ENCODE results near the gene AFF2. TPM values are rescaled to one million over a fixed set of nuclear protein-coding genes. Genes with fewer than 3 reads are reported as not detected.
A peak's percentile ranks its signal among the peaks of the same experiment; 100 is the strongest.

AFF2 gene
- total and polyA plus RNA-seq, 4 donors: 1.2 to 13.0 (median 3.9) TPM

DNA sequence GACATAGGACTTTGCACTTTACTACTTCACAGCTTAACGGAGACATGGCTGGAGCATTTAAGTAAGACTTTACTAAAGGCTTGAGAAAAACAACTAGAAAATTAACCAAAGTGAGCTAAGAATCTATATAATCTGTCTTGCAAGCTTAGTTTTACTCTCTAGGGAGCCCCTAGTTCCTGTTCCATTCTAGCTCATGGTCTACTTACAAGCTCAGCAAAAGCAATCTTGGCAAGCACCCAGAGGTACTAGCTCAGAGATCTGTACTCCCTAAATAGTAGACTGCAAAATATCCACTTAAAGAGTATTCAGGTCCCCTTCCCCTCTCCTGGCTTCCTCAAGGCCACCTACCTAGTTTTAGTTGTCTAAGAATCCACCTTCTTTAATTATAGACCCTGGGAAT lies 535.7 kb downstream of the AFF2 start:
- H3K4me1 ChIP-seq (ENCODE audit: control insufficient read depth in 5 of 5, insufficient read depth in 5 of 5, low read length in 5 of 5): no peaks in the 10 kb centered on the region
- no peaks in the 10 kb centered on the region for H3K36me3 ChIP-seq (ENCODE audit: control insufficient read depth in 4 of 4, insufficient read depth in 4 of 4, low read length in 4 of 4)
- no peak overlapping the region for H3K9ac ChIP-seq (ENCODE audit: insufficient read depth in 1 of 2, low read length in 2 of 2)
- no peaks in the 10 kb centered on the region for H3K9me3 ChIP-seq (ENCODE audit: control insufficient read depth in 4 of 4, insufficient read depth in 3 of 4, low read length in 3 of 4)
- DNase-seq: peak in 1 of 3 donors; percentile 41
- 88 to 92% methylated on average over 1 of the region's 1 CpG for WGBS, 2 donors
- no peak overlapping the region for H3K4me3 ChIP-seq
- no peak for ATAC-seq (ENCODE audit: insufficient read depth, low FRiP score)
- H3K27ac ChIP-seq (ENCODE audit: low read depth in 1 of 2, low read length in 1 of 2): no peak overlapping the region
- TF ChIP-seq, protein P1, sequence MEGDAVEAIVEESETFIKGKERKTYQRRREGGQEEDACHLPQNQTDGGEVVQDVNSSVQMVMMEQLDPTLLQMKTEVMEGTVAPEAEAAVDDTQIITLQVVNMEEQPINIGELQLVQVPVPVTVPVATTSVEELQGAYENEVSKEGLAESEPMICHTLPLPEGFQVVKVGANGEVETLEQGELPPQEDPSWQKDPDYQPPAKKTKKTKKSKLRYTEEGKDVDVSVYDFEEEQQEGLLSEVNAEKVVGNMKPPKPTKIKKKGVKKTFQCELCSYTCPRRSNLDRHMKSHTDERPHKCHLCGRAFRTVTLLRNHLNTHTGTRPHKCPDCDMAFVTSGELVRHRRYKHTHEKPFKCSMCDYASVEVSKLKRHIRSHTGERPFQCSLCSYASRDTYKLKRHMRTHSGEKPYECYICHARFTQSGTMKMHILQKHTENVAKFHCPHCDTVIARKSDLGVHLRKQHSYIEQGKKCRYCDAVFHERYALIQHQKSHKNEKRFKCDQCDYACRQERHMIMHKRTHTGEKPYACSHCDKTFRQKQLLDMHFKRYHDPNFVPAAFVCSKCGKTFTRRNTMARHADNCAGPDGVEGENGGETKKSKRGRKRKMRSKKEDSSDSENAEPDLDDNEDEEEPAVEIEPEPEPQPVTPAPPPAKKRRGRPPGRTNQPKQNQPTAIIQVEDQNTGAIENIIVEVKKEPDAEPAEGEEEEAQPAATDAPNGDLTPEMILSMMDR (IDR thresholded peaks at IDR 0.05; ENCODE audit: control extremely low read depth, extremely low read depth): no peak
- peaks cover 0 to 2% (median 0%) of the 10 kb centered on the region in 3 donors for H3K27me3 ChIP-seq (ENCODE audit: control insufficient read depth in 3 of 3, insufficient read depth in 3 of 3, low read length in 2 of 3)

DNA sequence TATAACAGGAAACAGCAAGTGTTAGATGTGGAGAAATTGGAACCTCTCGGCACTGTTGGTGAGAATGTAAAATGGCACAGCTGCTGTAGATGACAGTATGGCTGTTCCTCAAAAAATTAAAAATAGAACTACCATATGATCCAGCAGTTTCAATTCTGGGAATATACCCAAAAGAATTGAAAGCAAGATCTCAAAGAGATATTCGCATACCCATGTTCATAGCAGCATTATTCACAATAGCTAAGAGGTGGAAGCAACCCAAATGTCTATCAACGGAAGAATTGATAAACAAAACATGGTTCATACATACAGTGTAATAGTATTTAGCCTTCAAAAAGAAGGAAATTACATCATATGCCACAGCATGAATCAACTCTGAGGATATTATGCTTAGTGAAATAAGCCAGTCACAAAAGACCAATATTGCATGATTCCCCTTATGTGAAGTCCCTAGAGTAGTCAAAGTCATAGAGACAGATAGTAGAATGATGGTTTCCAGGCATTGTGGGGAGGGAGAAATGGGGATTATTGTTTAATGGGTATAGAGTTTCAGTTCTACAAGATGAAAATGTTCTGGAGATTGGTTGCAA lies 537.0 kb downstream of the AFF2 start:
- no peak for ATAC-seq (ENCODE audit: insufficient read depth, low FRiP score)
- no peak overlapping the region for H3K4me3 ChIP-seq
- TF ChIP-seq, protein P1 (IDR thresholded peaks at IDR 0.05; ENCODE audit: control extremely low read depth, extremely low read depth): no peak
- peak in 2 of 3 donors; percentile 33 to 56 for DNase-seq
- no peak overlapping the region for H3K9ac ChIP-seq (ENCODE audit: insufficient read depth in 1 of 2, low read length in 2 of 2)
- 70 to 75% methylated on average over 3 of the region's 3 CpGs for WGBS, 2 donors
- H3K27me3 ChIP-seq (ENCODE audit: control insufficient read depth in 3 of 3, insufficient read depth in 3 of 3, low read length in 2 of 3): peaks cover 0 to 5% (median 0%) of the 10 kb centered on the region in 3 donors
- no peak overlapping the region for H3K27ac ChIP-seq (ENCODE audit: low read depth in 1 of 2, low read length in 1 of 2)
- H3K4me1 ChIP-seq (ENCODE audit: control insufficient read depth in 5 of 5, insufficient read depth in 5 of 5, low read length in 5 of 5): no peaks in the 10 kb centered on the region
- no peaks in the 10 kb centered on the region for H3K9me3 ChIP-seq (ENCODE audit: control insufficient read depth in 4 of 4, insufficient read depth in 3 of 4, low read length in 3 of 4)
- H3K36me3 ChIP-seq (ENCODE audit: control insufficient read depth in 4 of 4, insufficient read depth in 4 of 4, low read length in 4 of 4): no peaks in the 10 kb centered on the region

DNA sequence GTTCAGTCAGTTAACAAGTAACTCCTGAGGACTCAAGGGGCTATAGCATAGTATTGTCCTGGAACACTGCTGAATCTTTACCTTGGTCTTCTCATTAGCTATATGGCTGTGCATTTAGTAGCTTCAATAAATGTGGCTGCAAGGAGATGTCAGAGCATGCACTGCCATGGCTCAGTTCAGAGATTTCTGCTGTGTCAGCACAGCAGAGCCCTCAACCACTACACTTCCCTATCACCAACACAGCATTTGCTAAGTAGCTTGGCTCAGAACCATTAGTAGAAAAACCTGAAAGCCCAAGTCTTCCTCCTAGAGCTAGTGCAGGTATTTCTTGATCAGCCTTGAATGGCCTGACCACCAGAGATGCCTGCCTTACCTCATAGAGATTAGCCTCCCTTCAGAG lies 538.6 kb downstream of the AFF2 start:
- TF ChIP-seq, protein P1 (IDR thresholded peaks at IDR 0.05; ENCODE audit: control extremely low read depth, extremely low read depth): no peak
- Histone ChIP-seq H3K27me3 (ENCODE audit: control insufficient read depth in 3 of 3, insufficient read depth in 3 of 3, low read length in 2 of 3) (peaks cover 0 to 6% (median 0%) of the 10 kb centered on the region in 3 donors), H3K9ac (ENCODE audit: insufficient read depth in 1 of 2, low read length in 2 of 2) (no peak overlapping the region), H3K4me1 (ENCODE audit: control insufficient read depth in 5 of 5, insufficient read depth in 5 of 5, low read length in 5 of 5) (no peaks in the 10 kb centered on the region), H3K36me3 (ENCODE audit: control insufficient read depth in 4 of 4, insufficient read depth in 4 of 4, low read length in 4 of 4) (no peaks in the 10 kb centered on the region), H3K4me3 (no peak overlapping the region), H3K9me3 (ENCODE audit: control insufficient read depth in 4 of 4, insufficient read depth in 3 of 4, low read length in 3 of 4) (no peaks in the 10 kb centered on the region), H3K27ac (ENCODE audit: low read depth in 1 of 2, low read length in 1 of 2) (no peak overlapping the region)
- no peak for ATAC-seq (ENCODE audit: insufficient read depth, low FRiP score)
- no peak for DNase-seq
